HepG2 (cell line): ENCODE results near the gene FBXW12. TPM values are rescaled to one million over a fixed set of nuclear protein-coding genes. Genes with fewer than 3 reads are reported as not detected.

ENCODE experiments used
- EZH2 ChIP-seq: conservative IDR thresholded peaks from 2 replicates; pipeline ENCODE4 v1.6.1; 2012; ENCODE audit warnings: mild to moderate bottlenecking, low read depth, low read length, moderate library complexity
- GATAD1 ChIP-seq: IDR thresholded peaks from 2 replicates; pipeline ENCODE4 v1.6.1; 2016; ENCODE audit warnings: missing genetic modification reagents, missing compliant biosample characterization
- POLR2AphosphoS5 ChIP-seq: IDR thresholded peaks from 2 replicates; pipeline ENCODE4 v1.6.1; 2012; ENCODE audit warnings: low read depth, low read length
- RAD51 ChIP-seq: fragments of 450-650 bp; IDR thresholded peaks from 2 replicates; pipeline ENCODE4 v1.6.1; 2016; ENCODE audit warnings: borderline replicate concordance
- RBM22 ChIP-seq: fragments of 200-400 bp; formaldehyde crosslinking; optimal IDR thresholded peaks from 2 replicates; pipeline ENCODE3; 2017; ENCODE audit warnings: mild to moderate bottlenecking, low read length, moderate library complexity
- SMC3 ChIP-seq: IDR thresholded peaks from 2 replicates; pipeline ENCODE4 v1.6.1; 2011; ENCODE audit warnings: low read length, improper control_type of control experiment
- SOX5 ChIP-seq: IDR thresholded peaks from 2 replicates; pipeline ENCODE4 v1.6.1; 2016; ENCODE audit warnings: borderline replicate concordance
- STAG1 ChIP-seq: sonication (generic); formaldehyde crosslinking; IDR thresholded peaks from 2 replicates; pipeline ENCODE4 v1.4.0; 2020; ENCODE audit warnings: missing genetic modification reagents
- ZNF605 ChIP-seq: sonication (generic); formaldehyde crosslinking; IDR thresholded peaks from 2 replicates; pipeline ENCODE4 v1.8.0; 2022; ENCODE audit warnings: mild to moderate bottlenecking, missing genetic modification reagents
- ZNF776 ChIP-seq: sonication (generic); formaldehyde crosslinking; IDR thresholded peaks from 2 replicates; pipeline ENCODE4 v1.4.0; 2020; ENCODE audit warnings: mild to moderate bottlenecking, missing genetic modification reagents
- polyA plus RNA-seq, 8 experiments: library from polyadenylated mRNA; depleted of rRNA in 3 of 8; stranded (reverse) in 7 of 8; unstranded in 1 of 8; fragments of >200 nt; fragmentation: Illumina TruSeq in 4 of 8; extraction: Trizol in 4 of 8; gene quantifications; 2 replicates each; pipeline versions ENCODE4 v1.2.1 to v1.2.3, GENCODE V29; 2011 to 2016; ENCODE audit warnings: low read depth in 4 of 8, missing spikeins in 1 of 8, mixed read lengths in 1 of 8; ENCODE audit not compliant: insufficient read depth in 1 of 8
- total RNA-seq, 5 experiments: library from RNA; depleted of rRNA; stranded (reverse); fragments of >200 nt; fragmentation: Illumina TruSeq; extraction: Trizol; gene quantifications; 2 replicates each; pipeline ENCODE4 v1.2.3, GENCODE V29; 2016; ENCODE audit warnings: low read depth in 1 of 5
- TF ChIP-seq, protein P1 (sequence below): sonication (generic); formaldehyde crosslinking; IDR thresholded peaks from 2 replicates; pipeline ENCODE4 v1.5.1; 2020; ENCODE audit warnings: mild to moderate bottlenecking, missing genetic modification reagents, moderate library complexity

The FBXW12 gene
- total and polyA plus RNA-seq, 2 of the 13 experiments (the other 11 are each of a cell fraction or from before 2014, with no cell fraction given) = not detected

DNA sequence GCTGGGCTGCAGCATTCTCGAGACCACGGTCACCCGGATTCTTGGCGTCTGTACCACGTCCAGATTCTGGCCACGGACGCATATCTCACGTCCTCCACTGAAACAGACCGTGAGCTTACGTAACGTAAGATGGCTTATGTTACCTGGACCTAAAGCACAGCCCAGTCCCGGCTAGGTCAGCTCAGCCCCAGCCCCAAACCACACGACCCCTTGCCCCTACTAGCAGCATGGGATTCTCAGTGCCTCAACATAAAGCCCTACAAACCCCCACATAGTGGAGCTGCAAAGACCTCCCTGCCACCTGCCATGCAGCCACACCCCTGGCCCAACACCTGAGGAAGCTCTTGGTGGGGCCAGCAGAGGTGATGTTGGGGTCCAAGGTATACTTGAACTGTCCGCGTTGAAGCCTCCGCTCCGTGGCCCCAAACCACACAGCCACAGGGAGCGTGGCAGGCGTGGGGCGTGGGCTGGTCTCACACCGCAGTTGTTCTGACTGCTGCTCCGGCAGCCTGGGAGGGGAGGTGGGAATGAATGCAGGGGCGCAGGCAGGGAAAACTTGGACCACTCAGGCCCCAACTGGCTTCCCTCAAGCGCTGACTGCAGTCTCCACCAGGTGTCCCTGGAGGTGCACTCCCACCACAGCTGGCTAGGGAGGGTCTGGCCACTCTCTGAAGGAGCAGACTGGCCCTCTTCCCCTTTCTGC lies 43.4 kb downstream of the FBXW12 start (continued):
- TF ChIP-seq, protein P1, sequence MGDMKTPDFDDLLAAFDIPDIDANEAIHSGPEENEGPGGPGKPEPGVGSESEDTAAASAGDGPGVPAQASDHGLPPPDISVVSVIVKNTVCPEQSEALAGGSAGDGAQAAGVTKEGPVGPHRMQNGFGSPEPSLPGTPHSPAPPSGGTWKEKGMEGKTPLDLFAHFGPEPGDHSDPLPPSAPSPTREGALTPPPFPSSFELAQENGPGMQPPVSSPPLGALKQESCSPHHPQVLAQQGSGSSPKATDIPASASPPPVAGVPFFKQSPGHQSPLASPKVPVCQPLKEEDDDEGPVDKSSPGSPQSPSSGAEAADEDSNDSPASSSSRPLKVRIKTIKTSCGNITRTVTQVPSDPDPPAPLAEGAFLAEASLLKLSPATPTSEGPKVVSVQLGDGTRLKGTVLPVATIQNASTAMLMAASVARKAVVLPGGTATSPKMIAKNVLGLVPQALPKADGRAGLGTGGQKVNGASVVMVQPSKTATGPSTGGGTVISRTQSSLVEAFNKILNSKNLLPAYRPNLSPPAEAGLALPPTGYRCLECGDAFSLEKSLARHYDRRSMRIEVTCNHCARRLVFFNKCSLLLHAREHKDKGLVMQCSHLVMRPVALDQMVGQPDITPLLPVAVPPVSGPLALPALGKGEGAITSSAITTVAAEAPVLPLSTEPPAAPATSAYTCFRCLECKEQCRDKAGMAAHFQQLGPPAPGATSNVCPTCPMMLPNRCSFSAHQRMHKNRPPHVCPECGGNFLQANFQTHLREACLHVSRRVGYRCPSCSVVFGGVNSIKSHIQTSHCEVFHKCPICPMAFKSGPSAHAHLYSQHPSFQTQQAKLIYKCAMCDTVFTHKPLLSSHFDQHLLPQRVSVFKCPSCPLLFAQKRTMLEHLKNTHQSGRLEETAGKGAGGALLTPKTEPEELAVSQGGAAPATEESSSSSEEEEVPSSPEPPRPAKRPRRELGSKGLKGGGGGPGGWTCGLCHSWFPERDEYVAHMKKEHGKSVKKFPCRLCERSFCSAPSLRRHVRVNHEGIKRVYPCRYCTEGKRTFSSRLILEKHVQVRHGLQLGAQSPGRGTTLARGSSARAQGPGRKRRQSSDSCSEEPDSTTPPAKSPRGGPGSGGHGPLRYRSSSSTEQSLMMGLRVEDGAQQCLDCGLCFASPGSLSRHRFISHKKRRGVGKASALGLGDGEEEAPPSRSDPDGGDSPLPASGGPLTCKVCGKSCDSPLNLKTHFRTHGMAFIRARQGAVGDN (CRISPR knock-in tag) = 0 out of 2 replicates have a peak, but pooled peaks have one; percentile 16
- no peak for TF ChIP-seq SOX5 (CRISPR knock-in tag)
- TF ChIP-seq GATAD1 (CRISPR knock-in tag) = no peak
- 0 out of 2 replicates have a peak, but pooled peaks have one; percentile 1 for TF ChIP-seq POLR2AphosphoS5
- peak; percentile 36; the same call in 1 of the 2 replicates for TF ChIP-seq SMC3
- peak; percentile 47 for TF ChIP-seq RBM22
- 0 out of 2 replicates have a peak, but pooled peaks have one; percentile 18 for TF ChIP-seq ZNF605 (CRISPR knock-in tag)
- no peak for TF ChIP-seq ZNF776
- no peak for TF ChIP-seq RAD51
- peak; percentile 45 for TF ChIP-seq STAG1 (CRISPR knock-in tag)
- no peak for TF ChIP-seq EZH2
- TF ChIP-seq, all 625 proteins: peak for 13
